Smooth muscle cell of the brain vasculature (primary cell): ENCODE results near the gene BMP2K.

ENCODE experiments used
- DNase-seq: peaks from one replicate; pipeline ENCODE4 v3.0.0-alpha.2; 2012; ENCODE audit warnings: low read depth, low spot score

BMP2K gene

DNA sequence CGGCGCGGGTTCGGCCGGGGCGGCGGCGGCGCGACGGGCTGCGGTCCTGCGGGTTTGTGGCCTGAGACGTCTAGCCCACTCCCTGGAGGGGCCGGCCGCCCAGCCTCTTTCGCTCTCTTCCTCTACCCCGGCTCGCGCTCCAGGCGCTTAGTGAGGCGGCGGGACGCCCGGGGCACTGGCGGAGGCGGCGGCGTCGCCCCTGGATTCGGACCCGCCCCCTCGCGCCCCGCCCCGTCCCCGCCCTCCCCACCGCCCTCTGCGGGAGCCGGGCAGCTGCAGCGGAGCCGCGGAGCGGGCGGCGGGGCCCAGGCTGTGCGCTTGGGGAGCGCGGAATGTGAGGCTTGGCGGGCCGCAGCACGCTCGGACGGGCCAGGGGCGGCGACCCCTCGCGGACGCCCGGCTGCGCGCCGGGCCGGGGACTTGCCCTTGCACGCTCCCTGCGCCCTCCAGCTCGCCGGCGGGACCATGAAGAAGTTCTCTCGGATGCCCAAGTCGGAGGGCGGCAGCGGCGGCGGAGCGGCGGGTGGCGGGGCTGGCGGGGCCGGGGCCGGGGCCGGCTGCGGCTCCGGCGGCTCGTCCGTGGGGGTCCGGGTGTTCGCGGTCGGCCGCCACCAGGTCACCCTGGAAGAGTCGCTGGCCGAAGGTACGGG lies at the start of gene BMP2K:
Gene BMP2K, plus strand, starts transcription at position 272 of the 650 bp plus-strand sequence. Its CDS starts 194 bp downstream, at position 466.
- DNase-seq, result no peak

DNA sequence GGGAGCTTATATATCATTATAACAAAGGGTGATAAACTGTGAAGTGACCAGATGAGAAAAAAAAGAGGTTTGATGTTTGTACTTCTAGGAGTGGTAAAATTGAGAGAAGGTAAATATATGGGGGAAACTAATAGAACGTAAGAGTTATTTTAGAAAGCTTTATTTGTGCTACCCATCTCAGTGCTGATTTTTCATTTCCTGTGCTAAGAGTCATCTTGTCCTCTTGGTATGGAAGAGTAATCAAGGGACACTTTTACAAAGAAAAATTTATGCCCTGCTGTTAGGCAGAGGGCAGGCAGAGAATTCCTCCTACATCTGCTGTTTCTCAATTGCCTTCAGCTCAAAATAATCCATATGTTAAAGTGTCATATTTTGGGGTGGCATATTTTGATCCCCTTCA lies 49.6 kb upstream of the BMP2K start:
- DNase-seq, result no peak

DNA sequence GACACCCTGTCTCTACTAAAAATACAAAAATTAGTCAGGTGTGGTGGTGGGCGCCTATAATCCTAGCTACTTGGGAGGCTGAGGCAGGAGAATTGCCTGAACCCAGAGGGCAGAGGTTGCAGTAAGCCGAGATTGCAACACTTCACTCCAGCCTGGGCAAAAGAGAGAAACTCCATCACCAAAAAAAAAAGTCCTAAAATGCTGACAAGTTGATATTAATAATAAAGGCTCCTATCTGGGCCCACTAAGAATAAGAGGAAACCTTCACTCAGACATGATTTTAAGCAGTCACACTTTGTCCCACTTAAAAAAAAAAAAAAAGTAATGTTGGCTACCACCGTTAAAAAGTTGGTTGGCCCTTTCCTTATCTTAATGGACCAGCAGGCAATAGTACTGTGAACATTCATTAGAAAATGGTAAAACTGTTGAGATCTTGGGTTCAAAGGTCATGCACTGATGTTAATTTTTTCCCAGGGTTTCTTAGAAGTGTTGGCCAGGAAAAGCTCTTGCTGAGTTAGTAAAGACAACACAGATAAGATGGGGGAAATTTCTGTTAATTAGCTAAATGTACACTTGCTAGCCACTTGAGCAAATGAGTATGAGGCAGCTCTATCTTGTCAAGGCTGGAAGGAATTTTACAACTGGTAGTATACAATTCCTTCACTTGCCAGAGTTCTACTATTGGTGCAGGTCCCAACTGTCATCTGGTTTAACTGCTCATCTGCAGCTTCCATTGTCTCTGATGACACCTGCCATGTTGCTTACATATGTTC lies 43.6 kb upstream of the BMP2K start:
- no peak for DNase-seq

DNA sequence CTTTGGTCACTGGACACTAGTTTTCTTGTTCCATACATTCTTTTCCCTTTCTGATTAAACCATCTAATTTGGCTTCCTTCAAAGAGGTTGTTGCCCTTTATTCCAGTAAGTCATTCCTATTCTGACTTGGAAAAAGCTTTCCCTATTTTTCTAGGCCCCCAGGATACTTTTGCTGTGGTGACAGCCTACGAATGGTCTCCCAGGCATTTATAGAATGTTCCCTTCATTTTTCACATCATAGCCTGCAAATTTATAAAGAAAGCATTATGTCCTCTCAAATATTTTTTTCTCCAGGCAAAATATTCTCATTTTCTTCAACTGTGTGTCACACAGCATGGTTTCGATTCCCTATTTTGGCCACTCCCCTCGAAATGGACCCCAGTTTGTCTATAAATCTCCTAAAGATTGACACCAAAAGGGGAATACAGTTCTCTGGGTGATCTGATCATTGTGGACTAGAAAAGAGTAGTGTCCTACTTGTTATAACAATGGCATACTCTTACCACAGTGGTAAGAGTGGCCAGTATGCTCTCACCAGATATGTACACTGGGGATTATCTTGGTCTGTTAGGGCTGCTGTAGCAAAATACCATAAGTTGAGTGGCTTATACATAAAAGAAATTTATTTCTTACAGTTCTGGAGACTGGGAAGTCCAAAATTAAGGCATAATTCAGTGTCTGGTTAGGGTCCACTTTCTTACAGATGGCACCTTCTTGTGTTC lies 41.5 kb upstream of the BMP2K start:
- no peak for DNase-seq

- DNase-seq, result no peak
Observed at GRCh38 chr4:78735697-78736096, 40.5 kb upstream of the BMP2K start.

- DNase-seq, result no peak
Observed at GRCh38 chr4:78737035-78737434, 39.1 kb upstream of the BMP2K start.

GRCh38 chr4:78737973-78738372 lies 38.2 kb upstream of the BMP2K start:
- no peak for DNase-seq

GRCh38 chr4:78742300-78742699 lies 33.9 kb upstream of the BMP2K start:
- DNase-seq, result no peak

DNA sequence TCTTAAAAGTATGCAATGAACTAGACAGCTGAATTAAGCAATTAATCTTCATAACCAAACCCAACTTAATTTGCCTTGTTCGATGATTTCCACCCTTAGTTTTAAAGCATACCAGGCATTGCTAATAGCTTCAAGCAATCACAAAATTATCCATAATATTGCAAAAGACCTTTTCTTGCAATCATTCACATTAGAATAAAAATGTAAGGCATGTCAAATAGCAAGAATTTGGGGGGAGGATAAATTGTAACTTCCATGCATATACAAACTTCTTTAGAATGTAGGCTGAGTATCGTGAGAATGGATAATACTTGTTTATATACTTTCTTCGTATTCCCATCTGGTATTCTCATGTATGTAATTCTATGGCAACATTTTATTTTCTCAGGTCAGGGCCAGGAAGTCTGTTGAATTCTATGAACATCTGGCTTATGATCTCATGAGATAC lies 28.7 kb upstream of the BMP2K start:
- no peak for DNase-seq

DNA sequence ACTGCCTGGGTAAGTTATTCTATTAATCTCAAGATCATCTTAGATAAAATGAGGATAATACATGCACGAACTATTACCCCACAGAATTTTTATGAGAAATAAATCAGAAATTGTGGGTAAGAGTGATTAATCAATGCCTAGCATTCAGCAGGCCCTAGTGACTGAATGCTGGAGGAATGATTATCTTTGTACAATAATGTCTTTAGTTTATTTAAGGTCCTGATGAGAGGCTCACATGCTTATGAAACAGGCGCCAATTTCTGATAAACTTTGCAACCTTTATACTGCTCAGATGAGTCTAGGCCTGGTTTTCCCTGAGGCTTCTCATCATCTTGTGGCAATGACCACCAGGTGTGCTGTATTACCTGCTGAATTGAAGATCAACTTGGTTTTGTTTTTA lies 27.8 kb upstream of the BMP2K start:
- DNase-seq, result no peak

GRCh38 chr4:78749258-78749971 lies 26.7 kb upstream of the BMP2K start:
- no peak for DNase-seq

GRCh38 chr4:78749972-78750727 lies 26.0 kb upstream of the BMP2K start:
- DNase-seq, result no peak

- DNase-seq, result no peak
Observed at GRCh38 chr4:78753091-78753490, 23.1 kb upstream of the BMP2K start.

GRCh38 chr4:78754872-78755271 lies 21.3 kb upstream of the BMP2K start:
- no peak for DNase-seq

- DNase-seq, result no peak
Observed at GRCh38 chr4:78756137-78756536, 20.0 kb upstream of the BMP2K start.

DNA sequence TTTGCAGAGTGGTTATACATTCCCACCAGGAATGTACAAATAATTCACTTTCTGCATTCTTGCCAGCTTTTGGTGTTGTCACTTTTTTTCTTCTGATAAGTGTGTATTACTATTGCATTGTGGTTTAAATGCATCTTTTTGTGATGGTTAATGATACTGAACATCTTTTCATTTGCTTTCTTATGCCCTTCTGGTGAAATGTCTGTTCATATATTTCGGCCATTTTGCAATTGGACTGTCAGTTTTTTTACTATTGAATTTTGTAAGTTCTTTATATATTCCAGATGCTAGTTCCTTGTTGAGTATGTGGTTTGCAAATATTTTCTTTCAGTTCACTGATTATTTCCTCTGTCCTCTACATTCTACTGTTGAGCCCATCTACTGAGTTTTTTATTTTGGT lies 19.4 kb upstream of the BMP2K start:
- no peak for DNase-seq

GRCh38 chr4:78757574-78757973 lies 18.6 kb upstream of the BMP2K start:
- DNase-seq, result no peak

DNA sequence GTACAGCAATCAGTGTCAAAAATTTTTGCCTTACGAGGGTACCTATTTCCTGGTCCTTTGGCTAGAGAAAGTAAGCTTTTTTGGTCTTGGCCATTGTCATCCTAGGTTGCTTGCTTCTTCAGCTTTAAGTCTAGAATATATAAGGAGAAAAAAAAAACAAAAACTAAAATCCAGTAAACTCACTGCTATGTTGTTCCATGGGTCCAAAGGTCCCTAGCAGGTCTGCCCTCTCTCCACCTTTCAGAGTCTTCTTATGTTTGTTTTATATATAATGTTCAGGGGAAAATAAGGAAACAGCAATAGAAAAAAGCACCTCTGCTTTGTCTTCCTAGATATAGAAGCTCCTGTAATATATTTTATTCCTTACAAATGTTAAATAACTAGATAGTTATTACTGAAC lies 18.1 kb upstream of the BMP2K start:
- no peak for DNase-seq

- no peak for DNase-seq
Observed at GRCh38 chr4:78762529-78762928, 13.6 kb upstream of the BMP2K start.

DNA sequence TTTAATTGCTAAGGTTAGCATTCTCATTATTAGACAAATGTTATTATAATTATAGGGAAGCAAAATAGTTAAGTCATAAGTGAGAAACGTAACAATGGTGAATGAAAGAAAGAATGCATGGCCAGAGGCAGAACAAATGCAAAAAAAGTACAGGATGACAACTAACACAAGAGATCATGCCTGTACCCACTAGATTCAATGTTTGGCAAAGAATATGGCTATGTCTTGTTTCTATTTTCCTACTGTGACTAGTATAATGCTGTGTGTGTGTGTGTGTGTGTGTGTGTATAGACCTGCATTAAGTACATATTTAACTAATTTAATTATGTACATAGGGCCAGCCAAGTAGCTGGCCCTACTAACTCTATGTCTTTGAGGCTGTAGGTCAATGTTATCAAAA lies 12.9 kb upstream of the BMP2K start:
- no peak for DNase-seq

DNA sequence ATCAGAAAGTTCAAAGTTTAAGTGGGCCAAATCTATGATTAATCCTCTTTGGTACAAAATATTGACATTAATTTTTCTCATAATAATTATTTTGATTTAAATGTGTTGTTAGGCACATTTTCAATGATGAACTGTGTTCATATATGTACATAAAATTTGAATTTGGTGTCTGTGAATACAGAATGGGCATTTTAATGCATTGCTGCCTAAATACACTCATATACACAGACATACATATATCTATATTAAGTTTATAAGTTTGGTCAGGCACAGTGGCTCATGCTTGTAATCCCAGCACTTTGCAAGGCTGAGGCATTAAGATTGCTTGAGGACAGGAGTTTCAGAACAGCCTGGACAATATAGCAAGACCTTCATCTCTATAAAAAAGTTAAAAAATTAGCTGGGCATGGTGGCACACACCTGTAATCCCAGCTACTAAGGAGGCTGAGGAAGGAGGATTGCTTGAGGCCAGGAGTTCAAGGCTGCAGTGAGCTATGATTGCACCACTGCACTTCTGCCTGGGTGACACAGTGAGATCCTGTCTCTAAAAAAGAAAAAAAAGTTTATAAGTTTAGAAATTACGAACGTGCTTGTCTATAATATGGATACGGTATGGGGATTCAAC lies 12.3 kb upstream of the BMP2K start:
- DNase-seq, result no peak
